GM18499 (cell line): ENCODE data around the gene APBA2.

Source experiments
- ATAC-seq: cut with Tn5 transposase; IDR thresholded peaks from one replicate; pipeline ENCODE4 v1.9.1; 2021; ENCODE audit warnings: moderate number of reproducible peaks; ENCODE audit not compliant: insufficient read depth, unreplicated experiment

The APBA2 gene

DNA sequence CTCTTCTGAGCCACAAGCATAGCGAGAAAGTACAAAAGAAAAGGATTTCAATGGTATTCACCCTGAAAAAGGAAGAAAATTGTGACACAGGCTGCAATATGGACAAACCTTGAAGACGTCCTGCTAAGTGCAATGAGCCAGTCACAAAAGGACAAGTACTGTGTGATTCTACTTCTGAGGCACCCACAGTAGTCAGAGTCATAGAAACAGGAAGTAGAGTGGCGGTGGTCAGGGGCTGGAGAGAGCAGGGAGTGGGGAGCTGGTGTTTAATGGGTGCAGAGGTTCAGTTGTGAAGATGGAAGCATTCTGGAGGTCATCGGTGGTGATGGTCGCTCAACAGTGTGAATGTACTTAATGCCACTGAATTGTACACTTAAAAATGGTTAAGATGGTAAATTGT lies 180.5 kb downstream of the APBA2 start:
- ATAC-seq: no peak

DNA sequence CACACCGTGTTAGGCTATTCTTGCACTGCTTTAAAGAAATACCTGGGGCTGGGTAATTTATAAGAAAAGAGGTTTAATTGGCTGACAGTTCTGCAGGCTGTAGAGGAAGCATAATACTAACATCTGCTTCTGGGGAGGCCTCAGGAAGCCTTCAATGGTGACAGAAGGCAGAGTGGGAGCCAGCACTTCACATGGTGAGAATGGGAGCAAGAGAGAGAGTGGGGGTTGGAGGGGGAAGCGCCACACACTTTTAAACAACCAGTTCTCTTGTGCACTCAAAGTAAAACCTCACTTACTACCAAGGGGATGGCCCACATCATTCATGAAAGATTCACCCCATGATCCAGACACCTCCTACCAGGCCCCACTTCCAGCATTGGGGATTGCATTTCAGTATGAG lies 181.1 kb downstream of the APBA2 start:
- ATAC-seq: no peak

DNA sequence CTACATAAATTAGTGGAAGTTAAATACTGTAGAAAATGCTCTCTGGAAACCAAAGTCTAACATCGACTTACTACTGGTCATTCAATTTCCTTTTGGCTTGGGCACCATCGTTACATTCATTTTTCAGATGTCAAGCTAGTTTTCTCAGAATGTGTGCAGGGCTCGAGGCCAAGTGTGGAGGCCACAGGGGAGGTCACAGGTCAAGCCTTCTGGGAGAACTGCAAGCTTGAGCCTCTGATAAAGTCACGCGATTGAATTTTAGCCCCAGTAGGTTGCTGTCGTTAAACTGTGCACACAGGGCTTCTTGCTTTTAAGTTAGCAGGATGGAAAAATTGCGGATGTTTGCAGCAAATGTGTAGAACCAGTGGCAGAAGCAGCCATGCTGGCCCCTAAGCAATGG lies 182.2 kb downstream of the APBA2 start:
- no peak for ATAC-seq

DNA sequence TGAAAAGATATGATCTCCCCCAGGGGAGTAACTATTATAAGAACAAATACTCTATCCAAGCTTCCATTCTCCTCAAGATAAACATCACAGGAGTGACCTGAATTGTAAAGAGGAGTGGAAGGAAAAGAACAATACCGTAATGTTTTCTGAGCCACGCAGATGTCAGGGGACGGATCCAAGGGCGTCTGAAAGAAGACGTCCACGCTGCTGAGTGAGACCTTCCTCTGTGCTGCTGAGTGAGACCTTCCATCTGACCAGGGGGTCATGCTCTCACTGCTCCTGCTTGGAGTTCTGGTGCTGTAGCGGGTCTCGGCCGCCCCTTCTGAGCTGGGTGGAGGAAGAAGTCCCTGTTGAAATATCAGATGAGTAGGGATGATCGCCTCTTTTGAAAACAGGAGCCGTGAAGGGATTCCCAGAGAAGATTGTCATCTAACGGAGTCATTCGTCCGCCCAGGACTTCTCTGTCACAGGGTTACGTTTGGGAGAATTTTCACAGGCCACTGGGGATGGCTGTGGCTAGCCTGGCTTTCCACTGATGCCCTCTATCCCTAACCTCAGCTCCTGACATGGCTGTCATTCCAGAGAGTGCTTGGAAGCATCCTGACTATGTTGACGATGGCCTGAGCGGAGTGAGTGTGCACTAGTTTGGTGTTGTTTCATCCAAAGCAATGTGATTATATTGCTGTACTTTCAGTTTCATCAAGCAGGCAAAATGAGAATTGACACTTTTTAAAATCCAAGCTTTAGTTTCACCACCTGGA lies 184.9 kb downstream of the APBA2 start:
- ATAC-seq: no peak

DNA sequence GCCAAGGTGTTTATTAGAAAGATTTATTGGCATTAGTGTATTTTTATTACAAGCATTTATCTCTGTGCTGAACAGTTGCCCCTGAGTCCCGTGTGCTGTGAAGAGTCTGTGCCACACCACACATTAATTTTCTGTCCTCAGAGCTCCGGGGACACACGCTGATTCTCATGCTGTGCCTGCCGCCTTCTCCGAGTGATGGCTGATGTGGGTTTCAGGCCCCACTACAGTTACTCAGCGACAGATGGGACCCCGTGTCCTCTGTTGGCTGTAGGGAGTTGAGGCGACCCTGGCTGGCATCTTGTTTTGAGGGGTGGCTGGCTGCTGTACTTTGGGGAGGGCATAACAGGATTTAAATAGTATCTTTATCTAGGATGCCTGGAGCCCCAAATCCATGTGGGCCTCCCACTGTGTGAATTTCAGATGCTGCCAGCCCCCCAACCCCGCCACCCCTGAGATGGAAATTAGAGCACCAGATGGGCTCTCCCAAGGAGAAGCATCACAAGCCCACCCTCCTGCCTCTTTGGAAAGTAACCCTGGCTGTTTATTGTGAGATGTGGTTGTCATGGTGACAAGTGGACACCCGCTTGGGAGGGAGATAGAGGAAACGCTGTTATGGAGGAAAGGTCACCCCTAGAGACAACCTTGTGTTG lies 185.6 kb downstream of the APBA2 start:
- no peak for ATAC-seq

DNA sequence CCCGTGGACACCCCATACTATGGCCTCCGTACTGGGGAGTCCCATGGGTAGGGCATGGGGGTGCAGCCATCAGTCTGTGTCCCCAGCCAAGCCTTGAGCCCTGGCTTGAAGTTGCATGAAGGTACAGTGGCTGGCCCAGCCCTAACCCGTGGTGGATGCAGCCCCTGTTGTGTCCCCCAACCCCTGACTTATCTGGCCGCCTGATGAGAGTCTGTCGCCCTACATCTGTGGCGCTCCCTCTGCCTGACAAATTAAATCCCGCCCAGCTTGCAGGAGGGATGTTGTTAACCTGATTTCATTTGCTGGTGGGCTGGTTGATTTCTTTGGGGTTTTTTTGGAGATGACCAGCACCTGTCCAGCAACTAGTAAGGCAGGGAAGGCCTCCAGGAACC lies 186.1 kb downstream of the APBA2 start:
- no peak for ATAC-seq

DNA sequence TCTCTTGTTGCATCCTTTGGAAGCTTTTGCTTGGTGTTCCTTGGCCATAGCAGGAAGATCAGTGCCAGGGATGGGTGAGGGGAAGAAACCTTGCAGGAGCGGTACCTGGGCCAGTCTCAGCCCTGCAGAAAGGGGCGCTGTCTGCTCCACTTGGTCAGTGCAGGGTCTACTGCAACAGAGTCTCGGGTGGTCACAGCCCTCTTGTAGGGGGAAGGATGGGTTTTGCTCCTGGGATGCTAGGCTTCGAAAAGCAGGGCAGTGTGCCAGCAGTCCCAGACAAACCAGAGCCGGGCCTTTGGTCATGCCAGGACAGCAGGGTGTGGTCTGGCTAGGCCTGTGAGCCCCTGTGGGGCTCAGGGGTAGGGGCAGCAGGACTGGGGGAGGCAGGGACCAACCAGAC lies 186.7 kb downstream of the APBA2 start:
- no peak for ATAC-seq

DNA sequence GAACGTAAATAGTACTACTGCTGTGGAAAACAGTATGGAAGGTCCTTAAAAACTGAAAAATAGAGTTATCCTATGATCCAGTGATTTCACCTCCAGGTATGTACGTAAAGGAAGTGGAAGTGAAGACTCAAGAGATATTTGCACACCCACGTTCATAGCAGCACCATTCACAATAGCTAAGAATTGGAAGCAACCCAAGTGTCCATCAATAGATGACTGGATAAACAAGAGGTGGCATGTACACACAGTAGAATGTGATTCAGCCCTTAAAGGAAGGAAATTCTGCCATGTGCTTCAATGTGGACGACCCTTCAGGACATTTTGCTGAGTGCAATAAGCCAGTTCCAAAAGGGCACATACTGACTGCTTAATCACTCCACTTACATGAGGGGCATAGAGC lies 188.3 kb downstream of the APBA2 start:
- ATAC-seq: no peak

DNA sequence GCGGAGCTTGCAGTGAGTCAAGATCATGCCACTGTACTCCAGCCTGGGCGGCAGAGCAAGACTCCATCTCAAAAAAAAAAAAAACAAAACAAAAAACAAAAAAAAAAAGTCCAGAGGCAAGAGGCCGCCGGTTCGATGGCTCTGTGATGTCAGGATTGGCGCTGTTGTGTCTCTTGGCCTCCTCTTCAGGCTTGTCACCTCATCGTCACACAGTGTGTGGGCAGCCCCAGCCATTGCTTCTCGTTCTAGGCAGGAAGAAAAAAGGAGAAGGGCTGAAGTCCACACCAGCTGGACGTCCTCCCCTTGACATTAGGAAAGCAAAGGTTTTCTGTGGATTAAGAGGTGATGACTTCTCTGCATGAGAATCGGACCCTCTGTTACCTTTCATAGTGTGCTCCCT lies 192.8 kb downstream of the APBA2 start:
- ATAC-seq: no peak

DNA sequence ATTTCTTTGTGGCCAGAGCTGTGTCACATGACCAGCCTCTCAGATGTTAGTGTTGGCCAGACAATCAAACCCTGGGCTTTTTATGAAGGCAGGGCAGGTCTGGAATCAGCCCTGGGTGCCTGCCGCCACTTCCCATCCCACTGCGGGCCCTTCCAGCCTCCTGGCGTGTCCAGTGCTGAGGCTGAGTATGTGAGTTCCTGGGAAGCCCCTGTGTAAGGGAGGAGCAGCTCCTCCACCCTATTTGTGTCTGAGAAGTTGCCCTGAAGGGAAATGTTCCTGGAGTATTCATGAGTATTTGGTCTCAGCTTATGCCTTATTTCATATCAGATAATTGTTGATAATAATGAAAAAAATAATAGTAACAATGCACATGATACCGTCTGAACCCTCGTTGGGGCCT lies 193.7 kb downstream of the APBA2 start:
- no peak for ATAC-seq

DNA sequence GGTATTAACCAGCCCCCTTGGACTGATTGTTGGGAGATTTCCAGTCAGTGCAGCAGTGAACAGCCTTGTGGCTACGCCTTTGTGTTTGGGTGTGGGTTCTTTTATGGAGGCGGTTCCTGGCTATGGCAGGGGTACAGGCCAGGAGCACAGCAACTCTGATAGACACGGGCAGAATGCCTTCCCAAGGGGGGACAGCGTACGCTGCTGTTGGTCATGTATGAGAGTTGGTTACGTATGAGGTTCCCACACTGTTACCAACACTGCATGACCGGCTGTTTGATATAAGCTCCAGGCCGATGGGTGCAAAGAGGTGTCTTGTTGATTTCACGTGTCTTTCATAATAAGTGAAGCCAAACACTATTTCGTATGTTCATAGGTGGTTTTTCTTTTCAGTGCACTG lies 196.0 kb downstream of the APBA2 start:
- ATAC-seq: no peak

DNA sequence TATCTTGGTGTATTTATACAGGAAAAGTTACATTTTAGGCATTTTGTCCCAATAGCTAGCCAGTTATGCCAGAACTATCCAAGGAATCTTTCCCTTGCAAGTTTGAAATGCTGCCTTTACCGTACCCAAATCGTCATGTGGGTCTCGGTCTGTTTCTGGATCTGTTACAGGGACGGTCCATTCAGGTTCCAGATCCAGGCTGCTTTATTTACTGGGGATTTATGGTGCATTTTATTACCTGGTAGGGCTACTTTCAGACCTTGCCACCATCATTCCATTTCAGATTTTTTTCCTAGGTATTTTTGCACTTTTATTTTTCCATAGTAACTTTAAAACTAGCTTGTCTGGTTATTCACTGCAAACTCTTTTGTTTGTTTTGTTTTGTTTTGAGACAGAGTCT lies 197.4 kb downstream of the APBA2 start:
- no peak for ATAC-seq

DNA sequence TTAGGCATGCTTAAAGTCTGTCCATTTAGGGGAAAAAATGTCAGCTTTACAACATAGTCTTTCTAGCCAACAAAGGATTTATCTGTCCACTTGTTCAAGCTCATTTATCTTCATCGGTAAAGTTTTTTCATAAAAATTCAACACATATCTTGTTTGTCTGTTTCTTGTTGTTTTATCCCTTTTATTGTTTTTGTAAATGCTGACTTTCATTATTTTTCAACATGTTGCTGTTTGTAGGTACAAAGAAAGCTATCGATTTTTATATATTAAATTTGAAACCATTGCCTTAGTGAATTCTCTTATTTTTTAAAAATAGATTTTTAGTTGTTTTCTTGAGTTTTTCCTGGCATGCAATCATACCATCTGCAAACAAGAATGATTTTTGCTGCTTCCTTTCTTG lies 198.1 kb downstream of the APBA2 start:
- no peak for ATAC-seq

DNA sequence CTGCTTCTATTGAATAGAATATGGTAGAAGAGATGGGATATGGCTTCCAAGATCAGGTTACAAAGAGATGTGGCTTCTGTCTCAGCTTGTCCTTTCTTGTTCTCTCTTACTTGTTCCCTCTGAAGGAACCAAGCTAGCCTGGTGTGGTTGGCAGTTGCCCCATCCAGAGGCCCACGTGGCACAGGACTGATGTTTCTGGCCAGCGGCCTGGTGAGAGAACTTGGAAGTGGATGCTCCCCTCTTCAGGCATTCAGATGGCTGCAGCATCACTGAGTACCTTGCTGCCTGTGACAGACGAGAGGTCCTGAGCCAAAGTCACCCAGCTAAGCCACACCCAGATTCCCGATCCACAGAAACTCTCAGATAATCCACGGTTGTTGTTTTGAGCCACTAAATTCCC lies 200.2 kb downstream of the APBA2 start:
- ATAC-seq: no peak

DNA sequence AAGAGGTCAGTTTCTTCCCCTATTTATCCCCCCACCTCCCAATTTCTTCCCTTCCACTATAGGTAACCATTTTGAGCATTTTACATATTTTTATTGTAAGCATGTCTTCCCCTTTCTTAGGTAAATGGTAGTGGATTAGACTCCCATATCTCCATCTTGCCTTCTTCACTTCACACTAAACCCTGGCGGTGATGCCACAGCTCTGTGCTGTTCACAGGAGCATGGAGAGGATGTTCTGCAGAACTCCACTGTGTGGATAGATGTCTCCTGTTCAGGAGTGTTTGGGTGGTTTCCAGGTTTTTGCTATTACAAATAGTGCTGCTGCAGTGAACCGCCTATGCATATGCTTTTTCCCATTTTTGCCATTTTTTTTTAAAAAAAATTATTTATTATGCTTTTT lies 201.1 kb downstream of the APBA2 start:
- ATAC-seq: no peak

DNA sequence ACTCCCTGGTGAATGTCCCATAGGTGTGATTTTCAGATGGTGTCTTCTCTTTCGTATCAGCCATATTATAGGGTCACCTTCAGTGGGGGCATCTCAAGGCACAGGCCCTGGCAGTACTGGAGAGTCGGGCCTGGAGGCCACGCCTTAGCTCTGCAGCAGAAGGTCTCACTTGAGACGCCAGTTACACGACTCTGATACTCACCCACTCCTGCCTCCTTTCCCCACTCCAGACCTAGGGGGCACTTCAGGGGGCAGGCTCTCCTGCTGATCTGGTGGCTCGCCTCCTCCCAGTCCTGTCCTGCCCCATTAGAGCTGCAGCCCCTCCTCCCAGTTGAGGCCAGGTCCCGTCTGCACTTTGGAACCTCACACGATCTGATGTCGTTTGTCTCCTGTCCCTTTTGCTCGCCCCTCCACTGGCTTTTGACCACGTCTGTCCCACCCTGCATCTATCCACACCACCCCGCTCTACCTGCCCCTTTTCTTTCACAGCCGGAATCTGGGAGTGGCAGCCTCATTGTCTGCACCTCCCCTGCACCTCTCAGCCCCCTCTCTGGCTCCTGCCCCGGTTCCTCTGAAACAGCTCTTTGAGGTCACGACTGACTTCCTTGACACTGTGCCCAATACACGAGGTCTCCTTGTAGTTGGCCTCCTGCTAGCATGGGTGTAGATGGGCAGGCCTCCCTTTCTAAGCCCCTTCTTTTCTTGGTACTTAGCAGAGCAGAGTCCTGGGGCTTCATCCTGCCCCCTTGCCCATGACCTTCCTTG lies 201.9 kb downstream of the APBA2 start:
- no peak for ATAC-seq

DNA sequence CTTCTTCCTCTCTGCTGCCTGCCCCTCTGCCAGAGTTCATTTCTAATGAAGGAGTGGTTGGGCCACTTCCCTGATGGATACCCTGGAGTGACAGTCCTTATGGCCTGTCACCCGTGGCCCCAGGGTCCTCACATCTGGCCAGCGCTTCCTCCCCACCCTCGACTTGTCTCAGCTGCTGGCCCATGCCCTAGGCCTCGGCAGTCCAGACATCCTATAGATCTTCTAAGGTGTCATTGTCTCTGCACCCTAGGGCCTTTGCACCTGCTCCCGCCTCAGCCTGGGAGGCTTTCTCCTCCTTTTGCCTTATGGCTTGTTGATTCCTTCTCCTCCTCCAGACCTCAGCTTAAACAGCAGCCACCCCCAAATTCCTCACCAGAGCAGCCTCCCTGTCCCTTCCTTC lies 202.9 kb downstream of the APBA2 start:
- no peak for ATAC-seq

DNA sequence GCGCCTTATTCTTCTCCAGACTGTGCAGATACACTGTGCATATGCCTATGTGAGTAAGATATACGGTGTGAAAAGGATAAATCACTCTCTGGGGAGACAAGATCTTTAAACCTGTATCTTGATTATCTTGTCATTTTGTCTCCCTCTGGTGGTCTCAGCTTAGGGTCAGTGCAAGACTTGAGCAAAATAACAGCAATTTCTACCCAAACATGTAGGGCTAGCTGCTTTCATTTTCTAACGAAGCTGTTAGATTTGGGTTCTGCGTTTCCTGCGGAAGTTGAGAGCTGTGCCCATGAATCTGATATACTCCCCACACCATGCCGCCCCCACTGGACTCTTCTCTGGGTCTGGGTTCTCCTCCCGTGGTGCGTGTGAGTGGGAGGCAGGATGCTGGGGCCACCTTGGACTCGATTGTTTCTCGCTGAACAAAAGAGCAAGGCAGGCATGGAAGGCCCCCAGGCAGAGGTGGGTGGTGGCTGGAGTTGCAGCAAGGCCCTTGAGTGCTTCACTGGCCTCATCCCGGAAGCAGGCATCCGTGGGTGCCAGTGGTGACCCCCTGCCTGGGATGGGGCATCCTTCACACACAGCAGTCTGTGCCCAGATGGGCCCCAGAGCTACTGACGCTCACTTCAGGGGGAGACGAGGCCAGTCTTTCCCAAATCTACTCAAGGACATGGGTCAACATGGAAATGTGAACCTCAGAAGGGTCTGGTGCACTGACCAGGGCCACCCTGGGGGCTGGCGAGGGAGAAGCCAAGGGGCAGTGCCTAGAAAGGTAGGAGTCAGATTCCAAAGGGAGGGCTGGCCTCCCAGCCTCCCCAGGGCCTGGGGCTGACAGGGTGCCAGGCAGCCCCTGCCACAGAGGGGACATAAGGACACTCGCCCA lies 204.2 kb downstream of the APBA2 start:
- ATAC-seq: no peak

DNA sequence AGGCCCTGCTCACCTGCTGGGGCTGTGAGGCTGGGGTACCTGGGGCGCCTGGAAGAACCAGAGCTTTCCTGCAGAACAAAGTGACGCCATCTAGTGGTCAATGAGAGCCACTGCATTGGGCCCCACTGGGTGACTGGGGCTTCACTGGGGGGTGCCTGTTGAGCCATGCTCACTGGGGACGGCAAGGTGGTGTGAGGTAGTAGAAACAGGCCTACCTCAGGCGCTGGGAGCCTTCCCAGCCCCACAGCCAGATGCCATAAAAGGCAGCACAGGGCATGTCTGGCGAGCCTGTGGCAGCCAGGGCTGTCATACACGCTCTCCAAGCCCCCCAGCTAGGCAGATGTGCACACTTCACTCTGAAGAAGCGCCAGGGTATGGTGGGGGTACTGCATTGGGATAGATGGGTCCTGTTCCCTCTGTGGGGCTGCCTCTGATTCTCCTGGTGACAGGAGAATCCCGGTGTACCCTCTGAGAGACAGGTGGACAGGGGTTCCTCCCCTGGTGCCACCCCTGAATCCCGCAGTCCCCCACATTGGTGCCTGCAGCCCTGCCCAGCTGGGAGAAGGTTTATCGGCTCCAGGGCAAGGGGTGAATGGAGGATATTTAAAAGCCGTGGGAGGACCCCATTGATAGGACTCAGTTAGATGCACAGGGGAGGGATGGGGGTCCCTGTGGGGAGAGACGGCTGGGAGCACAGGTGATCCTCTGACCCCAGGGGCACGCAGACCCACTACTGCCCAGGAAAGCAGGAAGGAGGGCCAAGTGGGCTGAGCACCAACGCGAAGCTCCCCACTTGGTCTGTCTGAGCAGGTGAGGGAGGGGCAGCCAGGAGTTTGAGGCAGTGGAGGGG lies 205.1 kb downstream of the APBA2 start:
- ATAC-seq: no peak

DNA sequence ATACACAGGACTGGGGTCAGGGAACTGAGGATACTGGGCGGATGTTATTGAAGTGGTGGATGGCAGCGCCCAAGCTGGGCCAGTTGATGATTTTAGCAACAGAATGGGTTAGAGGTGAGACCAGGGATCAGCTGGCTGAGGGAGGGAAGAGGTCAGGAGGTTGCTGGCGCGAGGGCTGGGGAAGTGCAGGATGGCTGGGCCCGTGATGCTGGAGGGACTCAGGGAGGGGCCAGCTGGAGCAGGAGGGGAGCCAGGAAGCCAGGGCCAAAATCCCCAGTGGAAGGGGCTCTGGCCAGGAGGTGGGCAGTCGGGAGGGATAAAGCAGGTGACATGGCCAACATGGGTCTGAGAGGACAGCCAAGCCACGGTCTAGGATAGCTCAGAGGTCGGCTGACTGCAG lies 205.9 kb downstream of the APBA2 start:
- no peak for ATAC-seq
